Endothelial cell of umbilical vein (primary cell): Measurements from ENCODE around the gene DCAF4. TPM values are rescaled to one million over a fixed set of nuclear protein-coding genes. Genes with fewer than 3 reads are reported as not detected.

Experiments used
- BruUV-seq: library from RNA; stranded (reverse); fragments of 400-500 nt; replicated peaks from 2 replicates; lab custom pipeline; 2021; lab: Mats Ljungman, UMichigan
- CTCF ChIA-PET: fragments of 300-600, 350-600 bp; sonication (Branson Sonifier 250); formaldehyde crosslinking; loops from one replicate; lab custom pipeline; 2021; ENCODE audit warnings: antibody characterized with exemption, inconsistent platforms; lab: Charles Lee
- POLR2A ChIA-PET: fragments of 300-600, 350-600 bp; sonication (Branson Sonifier 250); formaldehyde crosslinking; loops from one replicate; lab custom pipeline; 2021; ENCODE audit warnings: antibody characterized with exemption, inconsistent platforms; lab: Charles Lee
- DNase-seq: peaks from one replicate; pipeline ENCODE4 v3.0.0-alpha.2; 2011; ENCODE audit warnings: low read depth, low spot score
- FAIRE-seq: peaks from 2 replicates; lab custom pipeline; 2011; peaks lifted over from hg19 to GRCh38; lab: Jason Lieb, UNC
- H2AFZ ChIP-seq: 2 replicates; pipeline ENCODE4 v1.6.0; 2012; ENCODE audit warnings: low read depth, low read length, control low read depth, inconsistent platforms
- H3K27ac ChIP-seq: 2 replicates; pipeline ENCODE4 v1.5.1; 2011; ENCODE audit warnings: low read depth, mild to moderate bottlenecking, control low read depth, low read length, moderate library complexity; ENCODE audit not compliant: insufficient read depth
- H3K27me3 ChIP-seq, 2 experiments: 2 replicates each; pipeline versions ENCODE4 v1.6.0 to v1.6.1; 2011; ENCODE audit warnings: low read length in 2 of 2, mixed read lengths in 1 of 2; ENCODE audit not compliant: control insufficient read depth in 2 of 2, insufficient read depth in 2 of 2
- H3K36me3 ChIP-seq, 2 experiments: 2 replicates in 1 of 2; 3 replicates in 1 of 2; pipeline ENCODE4 v1.5.1; 2011; ENCODE audit warnings: low read length in 2 of 2, mild to moderate bottlenecking in 1 of 2, moderate library complexity in 1 of 2; ENCODE audit not compliant: control insufficient read depth in 2 of 2, insufficient read depth in 2 of 2; ENCODE audit errors: extremely low read depth in 1 of 2
- H3K4me1 ChIP-seq: 3 replicates; pipeline ENCODE4 v1.5.1; 2011; ENCODE audit warnings: mild to moderate bottlenecking, low read length; ENCODE audit not compliant: control insufficient read depth, insufficient read depth; ENCODE audit errors: extremely low read depth
- H3K4me2 ChIP-seq: 2 replicates; pipeline ENCODE4 v1.6.1; 2011; ENCODE audit warnings: low read length, control low read depth, mixed read lengths; ENCODE audit not compliant: insufficient read depth
- H3K4me3 ChIP-seq, 3 experiments: fragments of 200-600 bp in 1 of 3; sonication (generic), shearing (Covaris generic) in 1 of 3; replicated peaks in 1 of 3; 2 replicates each; pipeline ENCODE4 v1.5.1; 2011 to 2016; ENCODE audit warnings: control low read depth in 3 of 3, low read length in 3 of 3, mild to moderate bottlenecking in 2 of 3, inconsistent platforms in 1 of 3, low read depth in 1 of 3, moderate library complexity in 1 of 3; ENCODE audit not compliant: insufficient read depth in 1 of 3
- H3K79me2 ChIP-seq: 2 replicates; pipeline ENCODE4 v1.6.0; 2012; ENCODE audit warnings: low read length, inconsistent platforms; ENCODE audit not compliant: control insufficient read depth, insufficient read depth
- H3K9ac ChIP-seq: replicated peaks from 2 replicates; pipeline ENCODE3; 2011; ENCODE audit warnings: low read length, control low read depth; ENCODE audit not compliant: insufficient read depth; ENCODE audit errors: extremely low read depth
- H3K9me1 ChIP-seq: replicated peaks from 3 replicates; pipeline ENCODE4 v1.6.0; 2011; ENCODE audit warnings: mild to moderate bottlenecking, low read length; ENCODE audit not compliant: control insufficient read depth, insufficient read depth; ENCODE audit errors: extremely low read depth
- H3K9me3 ChIP-seq: replicated peaks from 2 replicates; pipeline ENCODE4 v1.5.1; 2012; ENCODE audit warnings: low read length, inconsistent platforms; ENCODE audit not compliant: control insufficient read depth, insufficient read depth
- H4K20me1 ChIP-seq: replicated peaks from 2 replicates; pipeline ENCODE3; 2011; ENCODE audit warnings: mild to moderate bottlenecking, low read length; ENCODE audit not compliant: control insufficient read depth, insufficient read depth; ENCODE audit errors: extremely low read depth
- CTCF ChIP-seq, 2 donors: IDR thresholded peaks; 1 replicate in 1 of 2; 2 replicates in 1 of 2; pipeline ENCODE4 v1.5.1; 2011; ENCODE audit warnings: low read length in 2 of 2, mild to moderate bottlenecking in 2 of 2, moderate library complexity in 2 of 2, control low read depth in 1 of 2, inconsistent platforms in 1 of 2, low read depth in 1 of 2; ENCODE audit not compliant: insufficient read depth in 1 of 2; ENCODE audit errors: extremely low read depth in 1 of 2
- EZH2 ChIP-seq: IDR thresholded peaks from 2 replicates; pipeline ENCODE4 v1.6.1; 2012; ENCODE audit warnings: borderline replicate concordance, low read depth, mild to moderate bottlenecking, moderate library complexity, low read length, inconsistent platforms; ENCODE audit not compliant: severe bottlenecking
- FOS ChIP-seq: IDR thresholded peaks from 2 replicates; pipeline ENCODE4 v1.6.1; 2011; ENCODE audit warnings: mild to moderate bottlenecking, low read length, moderate library complexity, borderline replicate concordance; ENCODE audit not compliant: insufficient read depth
- GATA2 ChIP-seq: IDR thresholded peaks from 2 replicates; pipeline ENCODE4 v1.7.0; 2011; ENCODE audit warnings: low read depth, mild to moderate bottlenecking, moderate library complexity, mixed read lengths, low read length; ENCODE audit not compliant: insufficient read length, insufficient read depth
- JUN ChIP-seq: IDR thresholded peaks from 2 replicates; pipeline ENCODE4 v1.6.1; 2011; ENCODE audit warnings: borderline replicate concordance, low read depth; ENCODE audit not compliant: insufficient read length, insufficient read depth
- MAX ChIP-seq: IDR thresholded peaks from 2 replicates; pipeline ENCODE4 v1.6.1; 2011; ENCODE audit not compliant: insufficient read depth, insufficient read length
- MYC ChIP-seq: IDR thresholded peaks from one replicate; pipeline ENCODE4 v1.6.1; 2011; ENCODE audit warnings: mild to moderate bottlenecking, low read depth, low read length
- POLR2A ChIP-seq: IDR thresholded peaks from 2 replicates; pipeline ENCODE4 v1.6.1; 2012; ENCODE audit warnings: low read depth, mild to moderate bottlenecking, control low read depth, low read length
- POLR2AphosphoS5 ChIP-seq: IDR thresholded peaks from 2 replicates; pipeline ENCODE4 v1.6.1; 2012; ENCODE audit warnings: low read depth, mild to moderate bottlenecking, control low read depth, low read length, moderate library complexity; ENCODE audit not compliant: insufficient read depth
- dilution Hi-C: fragments of 300-500 bp; cut with MboI; formaldehyde crosslinking; loops from one replicate; pipeline ENCODE4 v1.15.0; 2019; ENCODE audit warnings: low sequenced_read_pairs; ENCODE audit not compliant: extremely low pct_ligation_motif_present
- intact Hi-C: fragments of 100-400 bp; cut with micrococcal nuclease; formaldehyde crosslinking; loops from one replicate; pipeline ENCODE4 v1.10.0; 2022
- polyA plus RNA-seq, 4 experiments: library from polyadenylated mRNA; depleted of rRNA in 3 of 4; stranded (reverse) in 3 of 4; unstranded in 1 of 4; fragments of >200 nt; gene quantifications; 2 replicates each; pipeline versions ENCODE4 v1.2.1 to v1.2.3, GENCODE V29; 2011 to 2012; ENCODE audit warnings: missing spikeins in 1 of 4
- total RNA-seq: library from RNA; stranded (reverse); gene quantifications from 2 replicates; pipeline ENCODE4 v1.2.3, GENCODE V29; 2021

Gene DCAF4
- total and polyA plus RNA-seq, 2 donors (not counting 3 experiments of a cell fraction or from before 2014, with no cell fraction given), result 8.6 to 15.8 TPM

GRCh38 chr14:72889366-72889765 lies 36.9 kb upstream of the DCAF4 start:
- H3K27me3 ChIP-seq, result no peaks in the 10 kb centered on the region
- peaks cover 38% of the 10 kb centered on the region for H3K79me2 ChIP-seq
- no peaks in the 10 kb centered on the region for H3K9me3 ChIP-seq
- H3K36me3 ChIP-seq, result no peaks in the 10 kb centered on the region
- no peak overlapping the region for H2AFZ ChIP-seq
- dilution Hi-C loops, result no loop called here
- H3K4me1 ChIP-seq, result peaks cover 14% of the 10 kb centered on the region
- DNase-seq, result no peak
- H3K9ac ChIP-seq, result no peak overlapping the region
- H3K4me3 ChIP-seq, result no peak overlapping the region
- BruUV-seq, result no TSS peak
- intact Hi-C loops, result no loop called here
- FAIRE-seq, result no peak
- H3K27ac ChIP-seq, result no peak overlapping the region
- POLR2A ChIA-PET, result no interaction called here
- CTCF ChIA-PET, result no interaction called here
- no peak overlapping the region for H3K4me2 ChIP-seq
- H3K9me1 ChIP-seq, result no peaks in the 10 kb centered on the region
- no peaks in the 10 kb centered on the region for H4K20me1 ChIP-seq
- TF ChIP-seq POLR2AphosphoS5 (no peak), EZH2 (no peak), MAX (no peak), GATA2 (no peak), FOS (no peak), POLR2A (no peak), CTCF (IDR thresholded peaks at IDR 0.05; ENCODE audit: extremely low read depth in 1 of 2, insufficient read depth in 1 of 2, low read depth in 1 of 2, low read length in 2 of 2) (no peak), MYC (no peak), JUN (no peak)
